ENCODE data around the gene GSDMA. TPM values are rescaled to one million over a fixed set of nuclear protein-coding genes. Genes with fewer than 3 reads are reported as not detected.

Gene GSDMA
- total RNA-seq, 1 donor from 2014 or later: not detected

- TF ChIP-seq EZH2 (IDR thresholded peaks at IDR 0.05; ENCODE audit: insufficient read depth, low read length): no peak
- peak; percentile 85 for TF ChIP-seq CTCF (IDR thresholded peaks at IDR 0.05; ENCODE audit: insufficient read depth, low read depth, low read length)
- peaks cover 11% of the 10 kb centered on the region for H3K36me3 ChIP-seq (ENCODE audit: insufficient read depth, low read length)
- Mint-ChIP-seq H3K4me3 (ENCODE audit: unreplicated experiment) (peak within 1 kb of the TSS; percentile 95), H3K27ac (ENCODE audit: unreplicated experiment) (peak within 1 kb of the TSS; percentile 99), H3K36me3 (ENCODE audit: low read depth, unreplicated experiment) (peaks cover 5% of the 10 kb centered on the region), H3K27me3 (ENCODE audit: low read depth, unreplicated experiment) (no peaks in the 10 kb centered on the region), H3K9me3 (ENCODE audit: unreplicated experiment) (no peaks in the 10 kb centered on the region), H3K4me1 (ENCODE audit: low read depth, unreplicated experiment) (peaks cover 17% of the 10 kb centered on the region)
- no peaks in the 10 kb centered on the region for H3K27me3 ChIP-seq (ENCODE audit: insufficient read depth, low read length)
- H3K4me2 ChIP-seq (ENCODE audit: low read length): peak within 1 kb of the TSS; percentile 99
- H2AFZ ChIP-seq (ENCODE audit: low read depth, low read length): peak within 1 kb of the TSS; percentile 83
- H4K20me1 ChIP-seq (ENCODE audit: insufficient read depth, low read length): peaks cover 36% of the 10 kb centered on the region
- H3K4me1 ChIP-seq (ENCODE audit: insufficient read depth, low read length): peaks cover 21% of the 10 kb centered on the region
- peaks cover 45% of the 10 kb centered on the region for H3K79me2 ChIP-seq (ENCODE audit: insufficient read depth, low read length)
- peak within 1 kb of the TSS; percentile 100 for H3K9ac ChIP-seq (ENCODE audit: low read length)
- FAIRE-seq (peak; percentile 54), DNase-seq (ENCODE audit: low read depth) (peak; percentile 99)
- peak within 1 kb of the TSS; percentile 99 for H3K4me3 ChIP-seq (ENCODE audit: insufficient read depth, low read depth, low read length)
- peak within 1 kb of the TSS; percentile 95 for H3K27ac ChIP-seq (ENCODE audit: low read depth, low read length)
- no peaks in the 10 kb centered on the region for H3K9me3 ChIP-seq (ENCODE audit: insufficient read depth, low read depth, low read length)
Observed at GRCh38 chr17:39980351-39981206, 17.8 kb downstream of the GSDMA start, which contains the start of gene PSMD3. Gene PSMD3, plus strand, starts transcription at chr17:39980807. Its CDS starts 164 bp downstream, at chr17:39980971.

GRCh38 chr17:39981207-39981741 lies 18.5 kb downstream of the GSDMA start:
- Mint-ChIP-seq H3K36me3 (ENCODE audit: low read depth, unreplicated experiment) (peaks cover 8% of the 10 kb centered on the region), H3K4me3 (ENCODE audit: unreplicated experiment) (peak overlapping the region; percentile 95), H3K27me3 (ENCODE audit: low read depth, unreplicated experiment) (no peaks in the 10 kb centered on the region), H3K9me3 (ENCODE audit: unreplicated experiment) (no peaks in the 10 kb centered on the region), H3K27ac (ENCODE audit: unreplicated experiment) (peak overlapping the region; percentile 96), H3K4me1 (ENCODE audit: low read depth, unreplicated experiment) (peaks cover 17% of the 10 kb centered on the region)
- Histone ChIP-seq H3K4me3 (ENCODE audit: insufficient read depth, low read depth, low read length) (peak overlapping the region; percentile 99), H3K9ac (ENCODE audit: low read length) (peak overlapping the region; percentile 100), H3K27me3 (ENCODE audit: insufficient read depth, low read length) (no peaks in the 10 kb centered on the region), H3K9me3 (ENCODE audit: insufficient read depth, low read depth, low read length) (no peaks in the 10 kb centered on the region), H3K4me2 (ENCODE audit: low read length) (peak overlapping the region; percentile 99), H3K27ac (ENCODE audit: low read depth, low read length) (peak overlapping the region; percentile 95), H2AFZ (ENCODE audit: low read depth, low read length) (peak overlapping the region; percentile 61), H4K20me1 (ENCODE audit: insufficient read depth, low read length) (peaks cover 42% of the 10 kb centered on the region), H3K36me3 (ENCODE audit: insufficient read depth, low read length) (peaks cover 18% of the 10 kb centered on the region), H3K79me2 (ENCODE audit: insufficient read depth, low read length) (peaks cover 45% of the 10 kb centered on the region), H3K4me1 (ENCODE audit: insufficient read depth, low read length) (peaks cover 21% of the 10 kb centered on the region)
- no peak for DNase-seq (ENCODE audit: low read depth)
- TF ChIP-seq CTCF (IDR thresholded peaks at IDR 0.05; ENCODE audit: insufficient read depth, low read depth, low read length): no peak
- no peak for TF ChIP-seq EZH2 (IDR thresholded peaks at IDR 0.05; ENCODE audit: insufficient read depth, low read length)
- no peak for FAIRE-seq

Measured in astrocyte (in vitro differentiated cells and primary cell).